ENCODE results near the gene BDP1.
"Not testable (repeated sequence)": the region's sequence is repeated elsewhere in the genome, so short reads cannot be mapped to it uniquely, and the experiment has no call there.

The BDP1 gene

DNA sequence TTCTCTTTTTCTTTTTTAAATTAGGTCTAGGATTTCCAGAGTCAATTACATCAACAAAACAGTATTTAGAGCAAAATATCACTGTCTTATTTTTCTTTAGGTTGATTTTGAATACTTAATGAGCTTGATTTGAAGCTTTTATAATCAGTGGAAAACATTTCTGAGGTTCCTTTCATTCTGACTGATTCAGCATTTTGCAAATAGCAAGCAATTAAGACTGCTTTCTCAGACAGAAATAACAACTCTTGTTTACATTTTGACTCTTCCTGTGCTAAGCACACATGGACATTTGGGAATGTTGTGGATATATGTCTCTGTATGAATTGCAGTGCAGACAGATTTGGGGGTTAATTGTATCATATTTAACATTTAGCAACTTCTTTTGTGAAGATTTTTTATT, 109.4 kb downstream of the BDP1 start:
- no peaks in the 10 kb centered on the region for H3K9me3 Mint-ChIP-seq
- DNase-seq = no peak
- ATAC-seq = no peak
- no peaks in the 10 kb centered on the region for H3K4me1 Mint-ChIP-seq
- peaks cover 37% of the 10 kb centered on the region for H3K36me3 Mint-ChIP-seq (ENCODE audit: low read depth)
- no peak overlapping the region for H3K4me3 Mint-ChIP-seq
- no peak overlapping the region for H3K27ac Mint-ChIP-seq
- H3K27me3 Mint-ChIP-seq = no peaks in the 10 kb centered on the region

DNA sequence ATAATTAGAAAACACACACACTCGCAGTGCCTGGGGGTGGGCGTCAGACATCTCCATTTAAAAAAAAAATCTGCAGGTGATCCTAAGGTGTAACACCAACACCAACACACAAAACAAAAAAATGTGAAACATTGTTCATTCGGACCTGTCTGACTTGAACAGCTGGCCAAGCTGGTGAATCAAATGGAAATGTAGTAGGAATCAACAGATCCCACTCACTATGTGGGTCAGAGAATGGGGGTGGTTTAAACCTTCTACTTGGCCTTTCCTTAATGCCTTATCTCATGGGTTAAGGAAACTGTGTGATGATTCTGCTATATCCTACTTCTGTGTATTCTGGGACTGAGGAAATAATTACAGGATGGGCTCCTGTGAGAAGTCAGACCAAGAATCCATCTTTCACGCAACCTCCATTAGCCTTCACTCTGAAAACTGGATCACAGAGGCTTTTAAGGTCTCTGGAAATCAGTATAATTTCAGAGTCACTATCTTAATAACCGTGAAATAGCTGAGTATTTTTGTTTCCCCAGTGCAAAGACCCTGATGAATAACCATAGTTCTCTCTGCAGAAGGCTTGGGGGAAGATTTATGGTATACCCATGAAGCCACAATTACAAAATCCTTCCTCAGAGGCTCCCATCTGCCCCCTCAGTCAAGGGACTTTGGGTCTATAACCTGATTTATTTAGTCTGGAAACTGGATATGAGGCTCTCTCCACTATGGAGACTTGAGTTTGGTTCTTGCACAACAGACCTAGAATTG, 114.5 kb downstream of the BDP1 start:
- H3K36me3 Mint-ChIP-seq (ENCODE audit: low read depth) = peaks cover 17% of the 10 kb centered on the region
- DNase-seq (no peak), ATAC-seq (no peak)
- H3K4me3 Mint-ChIP-seq = no peak overlapping the region
- no peaks in the 10 kb centered on the region for H3K4me1 Mint-ChIP-seq
- no peaks in the 10 kb centered on the region for H3K9me3 Mint-ChIP-seq
- H3K27ac Mint-ChIP-seq = no peak overlapping the region
- H3K27me3 Mint-ChIP-seq = no peaks in the 10 kb centered on the region

- H3K36me3 Mint-ChIP-seq (ENCODE audit: low read depth); H3K27ac Mint-ChIP-seq; H3K4me3 Mint-ChIP-seq; H3K4me1 Mint-ChIP-seq; DNase-seq; H3K9me3 Mint-ChIP-seq; H3K27me3 Mint-ChIP-seq; ATAC-seq: not testable (repeated sequence)
Measured at GRCh38 chr5:71571811-71572210, 116.4 kb downstream of the BDP1 start.

- H3K27me3 Mint-ChIP-seq = no peaks in the 10 kb centered on the region
- H3K36me3 Mint-ChIP-seq (ENCODE audit: low read depth) = peaks cover 12% of the 10 kb centered on the region
- DNase-seq (no peak), ATAC-seq (no peak)
- no peak overlapping the region for H3K4me3 Mint-ChIP-seq
- H3K4me1 Mint-ChIP-seq = no peaks in the 10 kb centered on the region
- no peaks in the 10 kb centered on the region for H3K9me3 Mint-ChIP-seq
- no peak overlapping the region for H3K27ac Mint-ChIP-seq
Measured at GRCh38 chr5:71573591-71573990, 118.1 kb downstream of the BDP1 start.

GRCh38 chr5:71575588-71575987, 120.1 kb downstream of the BDP1 start:
- ATAC-seq, DNase-seq, H3K4me3 Mint-ChIP-seq, H3K27ac Mint-ChIP-seq, H3K27me3 Mint-ChIP-seq, H3K9me3 Mint-ChIP-seq, H3K4me1 Mint-ChIP-seq: not testable (repeated sequence)
- H3K36me3 Mint-ChIP-seq (ENCODE audit: low read depth) = peaks cover 12% of the 10 kb centered on the region

- Mint-ChIP-seq H3K27ac (no peak overlapping the region), H3K27me3 (no peaks in the 10 kb centered on the region), H3K9me3 (no peaks in the 10 kb centered on the region), H3K4me1 (no peaks in the 10 kb centered on the region), H3K36me3 (ENCODE audit: low read depth) (peaks cover 12% of the 10 kb centered on the region), H3K4me3 (no peak overlapping the region)
- DNase-seq = no peak
- ATAC-seq = no peak
Measured at GRCh38 chr5:71576241-71576640, 120.8 kb downstream of the BDP1 start.

GRCh38 chr5:71577839-71578238, 122.4 kb downstream of the BDP1 start:
- not testable (repeated sequence) for H3K27ac Mint-ChIP-seq, H3K4me1 Mint-ChIP-seq, H3K4me3 Mint-ChIP-seq, H3K27me3 Mint-ChIP-seq, DNase-seq, ATAC-seq, H3K9me3 Mint-ChIP-seq
- peaks cover 12% of the 10 kb centered on the region for H3K36me3 Mint-ChIP-seq (ENCODE audit: low read depth)

- Mint-ChIP-seq H3K27ac (no peak overlapping the region), H3K4me3 (no peak overlapping the region)
Measured at GRCh38 chr5:71582945-71583584, 127.6 kb downstream of the BDP1 start.

DNA sequence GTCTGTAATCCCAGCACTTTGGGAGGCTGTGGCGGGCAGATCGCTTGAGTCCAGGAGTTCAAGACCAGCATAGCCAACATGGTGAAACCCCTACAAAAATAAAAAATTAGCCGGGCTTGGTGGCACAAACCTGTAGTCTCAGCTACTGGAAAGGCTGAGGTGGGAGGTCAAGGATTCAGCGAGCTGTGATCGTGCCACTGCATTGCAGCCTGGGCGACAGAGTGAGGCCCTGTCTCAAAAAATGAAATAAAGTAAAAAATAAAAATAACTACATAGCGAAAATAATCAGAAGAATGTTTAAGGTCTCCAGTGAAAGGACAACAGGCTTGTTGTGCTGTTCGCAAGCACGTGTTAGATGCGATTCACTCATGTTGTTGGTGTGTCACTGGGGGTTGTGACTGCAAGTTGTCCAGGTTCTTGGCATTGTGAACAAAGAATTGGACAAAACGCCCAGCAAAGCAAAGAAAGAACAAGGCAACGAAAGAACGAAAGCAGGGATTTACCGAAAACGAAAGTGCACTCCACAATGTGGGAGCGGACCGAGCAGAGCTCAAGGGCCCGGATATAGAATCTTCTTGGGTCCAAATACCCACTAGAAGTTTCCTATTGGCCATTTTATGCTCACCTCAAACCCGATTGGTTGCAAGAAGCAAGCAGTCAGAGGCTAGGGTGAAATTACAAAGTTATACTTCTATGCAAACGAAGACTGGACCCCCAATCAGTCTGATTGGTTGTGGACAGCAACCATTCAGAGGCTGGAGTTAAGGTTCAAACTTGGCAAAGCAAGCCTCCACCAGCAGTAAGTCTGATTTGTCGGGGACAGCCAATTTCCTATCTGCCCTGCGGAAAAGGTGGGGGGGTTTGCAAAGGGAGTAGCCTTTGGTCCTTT, 130.8 kb downstream of the BDP1 start:
- Mint-ChIP-seq H3K9me3 (no peaks in the 10 kb centered on the region), H3K27me3 (no peaks in the 10 kb centered on the region), H3K4me3 (peak overlapping the region; percentile 88), H3K4me1 (peaks cover 36% of the 10 kb centered on the region), H3K36me3 (ENCODE audit: low read depth) (peaks cover 14% of the 10 kb centered on the region), H3K27ac (peak overlapping the region; percentile 85)
- no peak for ATAC-seq
- DNase-seq = peak; percentile 10

More at GRCh38 chr5:71582945-71583584, 127.6 kb downstream of the BDP1 start:
- Mint-ChIP-seq H3K27me3 (no peaks in the 10 kb centered on the region), H3K36me3 (ENCODE audit: low read depth) (peaks cover 6% of the 10 kb centered on the region), H3K9me3 (no peaks in the 10 kb centered on the region), H3K4me1 (peaks cover 9% of the 10 kb centered on the region)
- DNase-seq = no peak
- ATAC-seq = no peak

DNA sequence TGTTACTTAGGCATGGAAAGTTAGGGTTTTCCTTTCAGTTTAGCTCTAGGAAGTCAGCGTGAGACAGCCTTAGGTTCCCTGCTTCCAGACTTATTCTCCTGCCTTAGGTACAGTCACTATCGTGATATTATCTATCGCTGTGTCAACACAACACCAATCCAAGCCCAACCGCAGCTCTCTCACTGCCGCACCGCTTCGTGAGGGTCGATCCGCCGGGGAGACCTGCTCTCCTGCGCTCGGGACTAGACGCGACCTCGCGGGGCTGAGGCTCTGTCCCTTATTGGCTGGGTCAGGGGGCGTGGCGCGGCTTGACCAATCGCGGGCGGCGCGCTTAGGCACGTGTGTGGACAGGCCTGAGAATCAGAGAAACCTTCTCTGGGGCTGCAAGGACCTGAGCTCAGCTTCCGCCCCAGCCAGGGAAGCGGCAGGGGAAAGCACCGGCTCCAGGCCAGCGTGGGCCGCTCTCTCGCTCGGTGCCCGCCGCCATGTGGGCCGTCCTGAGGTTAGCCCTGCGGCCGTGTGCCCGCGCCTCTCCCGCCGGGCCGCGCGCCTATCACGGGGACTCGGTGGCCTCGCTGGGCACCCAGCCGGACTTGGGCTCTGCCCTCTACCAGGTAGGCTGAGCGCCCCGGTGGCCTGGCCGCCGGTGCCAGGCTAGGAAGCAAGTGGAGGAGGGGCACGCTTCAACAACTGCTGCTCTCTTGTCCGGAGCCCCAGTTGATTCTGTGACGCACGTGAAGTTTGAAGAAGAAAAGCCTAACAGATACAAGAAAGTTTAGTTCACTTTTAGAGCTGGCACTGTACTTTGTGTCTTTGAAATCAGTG, 131.7 kb downstream of the BDP1 start, which contains the start of gene MCCC2:
Gene MCCC2, plus strand, starts transcription at position 400 of the 825 bp plus-strand sequence. Its CDS starts 86 bp downstream, at position 486.
- Mint-ChIP-seq H3K4me1 (peaks cover 36% of the 10 kb centered on the region), H3K27me3 (no peaks in the 10 kb centered on the region)

GRCh38 chr5:71587766-71588532, 132.5 kb downstream of the BDP1 start:
- no peaks in the 10 kb centered on the region for H3K27me3 Mint-ChIP-seq
- ATAC-seq (peak; percentile 1), DNase-seq (peak; percentile 13)
- peak overlapping the region; percentile 85 for H3K27ac Mint-ChIP-seq
- H3K9me3 Mint-ChIP-seq = no peaks in the 10 kb centered on the region
- peaks cover 18% of the 10 kb centered on the region for H3K36me3 Mint-ChIP-seq (ENCODE audit: low read depth)
- H3K4me3 Mint-ChIP-seq = peak overlapping the region; percentile 88
- peaks cover 38% of the 10 kb centered on the region for H3K4me1 Mint-ChIP-seq

More for the DNA sequence above, 131.7 kb downstream of the BDP1 start, which contains the start of gene MCCC2:
- peak; percentile 97 for DNase-seq
- ATAC-seq = peak; percentile 99
- peak within 1 kb of the TSS; percentile 85 for H3K27ac Mint-ChIP-seq
- peaks cover 14% of the 10 kb centered on the region for H3K36me3 Mint-ChIP-seq (ENCODE audit: low read depth)
- no peaks in the 10 kb centered on the region for H3K9me3 Mint-ChIP-seq
- H3K4me3 Mint-ChIP-seq = peak within 1 kb of the TSS; percentile 88

DNA sequence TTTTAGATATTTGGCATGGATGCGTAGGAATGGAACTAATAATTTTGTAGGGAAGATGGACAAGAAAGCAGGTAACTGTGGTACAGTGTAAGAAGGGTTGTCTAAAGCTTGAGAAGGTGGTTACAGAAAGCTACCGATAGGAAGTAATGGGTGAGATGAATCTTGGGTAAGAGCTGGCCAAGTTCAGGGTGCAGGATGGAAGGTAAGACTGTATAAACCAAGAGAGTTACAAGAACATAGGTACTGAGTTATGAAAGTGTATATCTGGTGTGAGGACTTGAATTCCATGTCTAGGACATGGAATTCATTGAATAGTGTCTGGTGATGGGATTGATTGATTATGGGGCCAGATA, 133.1 kb downstream of the BDP1 start:
- H3K4me3 Mint-ChIP-seq = peak overlapping the region; percentile 88

DNA sequence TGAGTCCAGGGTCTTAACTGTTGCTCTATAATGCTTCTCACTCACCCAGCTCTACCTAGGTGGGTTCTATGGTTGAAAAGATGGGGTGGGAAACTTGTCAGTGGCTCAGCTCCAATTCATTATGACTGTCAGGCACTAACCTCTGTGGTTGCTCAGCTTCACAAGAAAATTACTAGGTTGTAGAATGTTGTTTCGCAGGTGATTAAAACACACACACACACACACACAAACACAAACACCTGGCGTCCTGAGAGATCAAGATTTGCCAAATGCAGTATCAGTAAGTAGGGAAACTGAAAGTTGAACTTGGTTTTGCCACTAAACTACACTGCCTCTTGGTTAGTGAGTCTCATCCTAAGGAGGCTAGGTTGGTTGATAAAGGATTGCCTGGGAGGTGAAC, 134.5 kb downstream of the BDP1 start:
- peaks cover 19% of the 10 kb centered on the region for H3K36me3 Mint-ChIP-seq (ENCODE audit: low read depth)
- ATAC-seq (no peak), DNase-seq (no peak)
- H3K9me3 Mint-ChIP-seq = no peaks in the 10 kb centered on the region
- no peaks in the 10 kb centered on the region for H3K27me3 Mint-ChIP-seq
- H3K27ac Mint-ChIP-seq = no peak overlapping the region
- H3K4me3 Mint-ChIP-seq = peak overlapping the region; percentile 10
- peaks cover 38% of the 10 kb centered on the region for H3K4me1 Mint-ChIP-seq

More for the DNA sequence above, 133.1 kb downstream of the BDP1 start:
- peak overlapping the region; percentile 33 for H3K27ac Mint-ChIP-seq
- DNase-seq = no peak
- no peaks in the 10 kb centered on the region for H3K9me3 Mint-ChIP-seq
- H3K36me3 Mint-ChIP-seq (ENCODE audit: low read depth) = peaks cover 18% of the 10 kb centered on the region
- peaks cover 38% of the 10 kb centered on the region for H3K4me1 Mint-ChIP-seq
- no peaks in the 10 kb centered on the region for H3K27me3 Mint-ChIP-seq
- ATAC-seq = no peak

Data from activated naive CD8-positive, alpha-beta T cell treated with anti-CD3 and anti-CD28 coated beads, Interleukin-2, amount 50 U/mL, for 24 hours (primary cell).